ENCODE results near the gene SLC29A3.

SLC29A3 gene

DNA sequence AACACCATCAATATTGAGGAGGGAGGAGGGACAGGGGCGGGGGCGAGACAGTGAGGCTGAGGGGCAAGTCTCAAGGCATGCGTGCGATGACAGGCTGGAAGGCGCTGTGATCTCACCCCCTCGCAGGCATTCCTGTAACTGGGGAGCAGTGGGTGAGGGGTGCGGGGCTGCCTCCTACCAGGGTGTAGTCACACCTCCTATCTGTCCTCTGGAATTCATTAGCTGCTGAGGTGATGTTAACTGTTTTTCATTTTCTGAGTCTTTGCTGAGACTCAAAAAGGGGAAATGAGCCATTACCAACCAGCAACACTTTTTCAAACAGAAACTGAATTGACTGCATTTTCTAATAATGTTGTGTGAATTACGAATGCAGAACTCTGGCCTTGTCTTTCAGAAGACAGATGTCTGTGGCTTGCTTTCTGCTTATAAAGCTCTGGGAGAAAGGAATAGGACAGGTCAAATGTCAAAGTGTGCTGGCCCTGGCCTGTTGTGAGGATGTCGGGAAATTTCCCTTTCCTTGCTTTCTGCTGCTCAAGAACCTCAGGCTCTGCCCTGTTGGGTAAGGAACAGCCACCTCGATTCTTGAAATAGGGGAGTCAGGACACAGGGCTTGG is 53.9 kb downstream of the SLC29A3 start:
- H3K27ac ChIP-seq: no peak overlapping the region
- TF ChIP-seq, protein P1, sequence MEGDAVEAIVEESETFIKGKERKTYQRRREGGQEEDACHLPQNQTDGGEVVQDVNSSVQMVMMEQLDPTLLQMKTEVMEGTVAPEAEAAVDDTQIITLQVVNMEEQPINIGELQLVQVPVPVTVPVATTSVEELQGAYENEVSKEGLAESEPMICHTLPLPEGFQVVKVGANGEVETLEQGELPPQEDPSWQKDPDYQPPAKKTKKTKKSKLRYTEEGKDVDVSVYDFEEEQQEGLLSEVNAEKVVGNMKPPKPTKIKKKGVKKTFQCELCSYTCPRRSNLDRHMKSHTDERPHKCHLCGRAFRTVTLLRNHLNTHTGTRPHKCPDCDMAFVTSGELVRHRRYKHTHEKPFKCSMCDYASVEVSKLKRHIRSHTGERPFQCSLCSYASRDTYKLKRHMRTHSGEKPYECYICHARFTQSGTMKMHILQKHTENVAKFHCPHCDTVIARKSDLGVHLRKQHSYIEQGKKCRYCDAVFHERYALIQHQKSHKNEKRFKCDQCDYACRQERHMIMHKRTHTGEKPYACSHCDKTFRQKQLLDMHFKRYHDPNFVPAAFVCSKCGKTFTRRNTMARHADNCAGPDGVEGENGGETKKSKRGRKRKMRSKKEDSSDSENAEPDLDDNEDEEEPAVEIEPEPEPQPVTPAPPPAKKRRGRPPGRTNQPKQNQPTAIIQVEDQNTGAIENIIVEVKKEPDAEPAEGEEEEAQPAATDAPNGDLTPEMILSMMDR (IDR thresholded peaks at IDR 0.05): no peak
- H3K9me3 ChIP-seq: no peaks in the 10 kb centered on the region
- H3K36me3 ChIP-seq: no peaks in the 10 kb centered on the region
- no peak overlapping the region for H3K4me3 ChIP-seq (ENCODE audit: low read depth in 1 of 2, low read length in 1 of 2)
- H3K4me1 ChIP-seq (ENCODE audit: control insufficient read depth in 1 of 2, insufficient read depth in 1 of 2, low read depth in 1 of 2, low read length in 1 of 2): peaks cover 21 to 24% of the 10 kb centered on the region in 2 experiments
- no peaks in the 10 kb centered on the region for H3K27me3 ChIP-seq

DNA sequence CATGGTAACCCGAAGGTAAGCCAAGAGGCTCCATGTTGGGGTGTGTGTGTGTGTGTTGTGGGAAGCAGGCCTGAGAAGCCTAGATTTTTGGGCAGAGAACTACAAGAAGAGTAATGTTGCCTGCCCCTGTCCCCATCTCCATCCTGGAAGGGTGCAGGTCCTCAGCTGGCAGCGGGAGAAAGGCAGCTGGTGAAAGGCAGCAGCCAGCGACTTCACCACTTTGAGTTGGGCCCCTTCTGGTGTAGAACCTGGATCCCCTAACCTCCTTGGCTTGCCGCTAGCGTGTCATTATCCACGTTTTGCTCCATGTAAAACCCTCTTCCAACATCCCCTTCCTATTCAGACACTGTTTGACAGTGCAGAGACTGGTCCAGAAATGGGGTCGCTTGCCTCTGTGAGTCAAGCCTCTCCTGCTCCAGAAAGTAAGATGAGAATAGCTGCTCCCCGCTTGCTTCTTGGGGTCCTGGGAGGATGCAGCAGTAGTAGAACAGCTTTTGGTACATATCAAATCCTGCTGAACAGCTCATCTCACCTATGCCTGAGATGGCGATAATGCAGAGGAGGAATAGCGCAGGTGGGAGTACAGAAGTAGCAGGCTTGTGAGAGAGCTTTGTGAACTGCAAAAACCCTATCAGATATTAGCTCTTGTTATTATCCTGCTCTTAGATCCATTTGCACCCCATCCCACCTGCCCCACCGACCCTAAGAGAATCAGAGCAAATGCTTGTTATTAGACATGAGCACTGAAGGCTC is 55.6 kb downstream of the SLC29A3 start:
- Histone ChIP-seq H3K36me3 (no peaks in the 10 kb centered on the region), H3K4me3 (ENCODE audit: low read depth in 1 of 2, low read length in 1 of 2) (no peak overlapping the region), H3K9me3 (no peaks in the 10 kb centered on the region), H3K4me1 (ENCODE audit: control insufficient read depth in 1 of 2, insufficient read depth in 1 of 2, low read depth in 1 of 2, low read length in 1 of 2) (peaks cover 30 to 34% of the 10 kb centered on the region in 2 experiments), H3K27me3 (no peaks in the 10 kb centered on the region), H3K27ac (no peak overlapping the region)
- TF ChIP-seq, protein P1 (IDR thresholded peaks at IDR 0.05): no peak

DNA sequence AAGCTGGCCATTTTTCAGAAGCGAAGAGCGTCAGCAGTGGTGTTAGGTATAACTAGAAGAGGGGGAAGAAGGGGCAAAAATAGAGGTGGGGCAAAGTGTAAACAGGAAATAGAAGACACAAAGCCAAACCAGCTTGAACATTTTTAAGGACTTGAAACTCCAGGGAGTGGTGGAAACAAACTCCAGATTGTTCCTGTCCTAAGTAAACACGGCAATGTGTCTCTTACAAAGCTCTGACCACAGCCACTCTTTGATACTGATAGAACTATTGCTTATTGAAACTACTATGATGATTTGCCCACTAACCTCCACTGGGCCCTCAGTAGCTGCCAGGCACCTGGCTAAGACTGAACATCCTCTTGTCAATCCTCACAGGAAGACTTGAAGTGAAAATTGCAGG is 56.9 kb downstream of the SLC29A3 start:
- Histone ChIP-seq H3K4me1 (ENCODE audit: control insufficient read depth in 1 of 2, insufficient read depth in 1 of 2, low read depth in 1 of 2, low read length in 1 of 2) (peaks cover 30 to 34% of the 10 kb centered on the region in 2 experiments), H3K27ac (no peak overlapping the region), H3K4me3 (ENCODE audit: low read depth in 1 of 2, low read length in 1 of 2) (no peak overlapping the region), H3K27me3 (no peaks in the 10 kb centered on the region), H3K9me3 (no peaks in the 10 kb centered on the region), H3K36me3 (no peaks in the 10 kb centered on the region)
- TF ChIP-seq, protein P1 (IDR thresholded peaks at IDR 0.05): no peak

DNA sequence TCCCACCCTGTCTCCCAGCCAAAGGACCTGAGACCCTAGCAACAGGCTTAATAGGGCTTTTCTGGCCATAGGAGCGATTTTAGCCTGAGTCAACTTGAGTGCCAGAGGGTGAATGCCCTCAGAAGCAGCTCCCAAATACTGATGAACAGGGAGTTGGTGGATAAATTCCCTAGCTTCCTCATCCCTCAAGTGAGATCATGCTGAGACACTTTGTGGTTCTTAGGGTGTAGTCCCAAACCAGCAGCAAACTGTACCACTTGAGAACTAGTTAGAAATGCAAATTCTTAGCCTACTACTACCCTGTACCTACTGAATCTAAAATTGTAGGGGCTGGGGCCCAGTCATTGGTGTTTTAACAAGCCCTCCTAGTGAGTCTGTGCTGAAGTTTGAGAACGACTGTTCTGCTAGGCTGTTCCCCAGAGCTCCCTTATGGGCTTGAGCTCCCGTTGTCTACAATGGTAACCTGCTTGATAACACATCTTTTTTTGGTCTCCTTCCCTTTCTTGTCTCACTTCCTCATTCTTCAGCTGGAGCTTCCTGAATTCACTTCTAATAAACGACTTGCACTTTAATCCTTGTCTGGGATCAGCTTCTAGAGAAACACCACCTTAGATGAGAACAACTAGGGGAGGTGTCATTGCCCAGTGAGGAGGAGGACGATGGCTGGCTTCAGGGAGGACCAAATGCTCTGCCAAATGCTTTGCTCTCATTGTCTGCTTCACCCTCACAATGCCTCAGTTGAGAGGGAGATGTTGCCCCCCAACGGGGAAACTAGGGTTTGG is 59.5 kb downstream of the SLC29A3 start:
- Histone ChIP-seq H3K9me3 (no peaks in the 10 kb centered on the region), H3K27me3 (no peaks in the 10 kb centered on the region), H3K27ac (peak overlapping the region; percentile 69), H3K36me3 (no peaks in the 10 kb centered on the region), H3K4me3 (ENCODE audit: low read depth in 1 of 2, low read length in 1 of 2) (no peak overlapping the region), H3K4me1 (ENCODE audit: control insufficient read depth in 1 of 2, insufficient read depth in 1 of 2, low read depth in 1 of 2, low read length in 1 of 2) (peaks cover 21 to 23% of the 10 kb centered on the region in 2 experiments)
- TF ChIP-seq, protein P1 (IDR thresholded peaks at IDR 0.05): no peak

DNA sequence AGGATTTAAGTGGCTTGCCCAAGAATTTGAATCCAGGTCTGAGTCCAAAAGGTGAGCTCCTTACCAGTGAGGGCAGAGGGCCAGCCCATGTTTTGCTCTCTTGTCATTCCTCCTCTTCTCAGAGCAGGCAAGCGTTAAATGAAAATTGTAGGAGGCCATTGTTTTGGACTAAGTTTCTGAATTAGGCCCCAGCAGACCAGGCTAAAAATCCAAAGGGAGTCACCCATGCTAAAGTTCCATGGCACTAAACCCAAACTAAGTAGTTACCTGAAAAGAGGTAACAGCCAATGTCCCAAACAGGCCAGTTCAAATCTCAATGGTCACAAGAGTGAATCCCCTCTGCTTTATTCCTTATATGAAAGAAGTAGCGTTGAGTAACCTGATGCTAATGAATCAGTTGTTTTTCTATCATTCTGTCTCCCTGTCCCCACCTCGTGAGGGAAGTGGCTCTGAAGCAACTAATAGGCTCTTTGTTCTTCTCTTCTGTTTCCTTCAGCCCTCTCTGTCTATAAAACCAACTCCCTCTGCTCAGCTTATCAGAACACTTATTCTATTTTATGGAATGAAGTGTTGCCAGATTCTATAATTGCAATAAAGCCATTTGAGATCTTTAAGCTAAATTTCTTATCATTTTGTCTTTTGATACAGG is 60.2 kb downstream of the SLC29A3 start:
- peak overlapping the region; percentile 69 for H3K27ac ChIP-seq
- TF ChIP-seq, protein P1 (IDR thresholded peaks at IDR 0.05): no peak
- H3K4me1 ChIP-seq (ENCODE audit: control insufficient read depth in 1 of 2, insufficient read depth in 1 of 2, low read depth in 1 of 2, low read length in 1 of 2): peaks cover 21 to 23% of the 10 kb centered on the region in 2 experiments
- no peaks in the 10 kb centered on the region for H3K36me3 ChIP-seq
- H3K4me3 ChIP-seq (ENCODE audit: low read depth in 1 of 2, low read length in 1 of 2): no peak overlapping the region
- H3K9me3 ChIP-seq: no peaks in the 10 kb centered on the region
- H3K27me3 ChIP-seq: no peaks in the 10 kb centered on the region

All from neutrophil (primary cell).